ENCODE data around the gene MED29. TPM values are rescaled to one million over a fixed set of nuclear protein-coding genes. Genes with fewer than 3 reads are reported as not detected.
A peak's percentile ranks its signal among the peaks of the same experiment; 100 is the strongest.

MED29 gene
- total and polyA plus RNA-seq, 2 experiments from 2014 or later = 43.8 to 59.6 TPM

DNA sequence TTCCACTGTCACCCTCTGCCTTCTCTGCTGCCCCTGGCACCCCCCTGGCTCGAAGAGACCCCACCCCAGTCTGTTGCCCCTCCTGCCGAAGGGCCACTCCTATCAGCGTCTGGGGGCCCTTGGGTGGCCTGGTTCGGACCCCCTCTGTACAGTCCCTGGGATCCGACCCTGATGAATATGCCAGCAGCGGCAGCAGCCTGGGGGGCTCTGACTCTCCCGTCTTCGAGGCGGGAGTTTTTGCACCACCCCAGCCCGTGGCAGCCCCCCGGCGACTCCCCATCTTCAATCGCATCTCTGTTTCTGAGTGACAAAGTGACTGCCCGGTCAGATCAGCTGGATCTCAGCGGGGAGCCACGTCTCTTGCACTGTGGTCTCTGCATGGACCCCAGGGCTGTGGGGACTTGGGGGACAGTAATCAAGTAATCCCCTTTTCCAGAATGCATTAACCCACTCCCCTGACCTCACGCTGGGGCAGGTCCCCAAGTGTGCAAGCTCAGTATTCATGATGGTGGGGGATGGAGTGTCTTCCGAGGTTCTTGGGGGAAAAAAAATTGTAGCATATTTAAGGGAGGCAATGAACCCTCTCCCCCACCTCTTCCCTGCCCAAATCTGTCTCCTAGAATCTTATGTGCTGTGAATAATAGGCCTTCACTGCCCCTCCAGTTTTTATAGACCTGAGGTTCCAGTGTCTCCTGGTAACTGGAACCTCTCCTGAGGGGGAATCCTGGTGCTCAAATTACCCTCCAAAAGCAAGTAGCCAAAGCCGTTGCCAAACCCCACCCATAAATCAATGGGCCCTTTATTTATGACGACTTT lies 17.4 kb downstream of the MED29 start:
- peak in 1 of 2 donors; percentile 67 for DNase-seq (ENCODE audit: low read depth in 1 of 2, low spot score in 1 of 2)
- peak overlapping the region; percentile 71 for H3K4me3 ChIP-seq
- H3K9me3 ChIP-seq (ENCODE audit: low read depth) = no peaks in the 10 kb centered on the region
- H3K27ac ChIP-seq = no peak overlapping the region
- H3K27me3 ChIP-seq = no peaks in the 10 kb centered on the region
- peaks cover 15% of the 10 kb centered on the region for H3K4me1 ChIP-seq (ENCODE audit: low read depth)
- H3K36me3 ChIP-seq = no peaks in the 10 kb centered on the region
- TF ChIP-seq, protein P1, sequence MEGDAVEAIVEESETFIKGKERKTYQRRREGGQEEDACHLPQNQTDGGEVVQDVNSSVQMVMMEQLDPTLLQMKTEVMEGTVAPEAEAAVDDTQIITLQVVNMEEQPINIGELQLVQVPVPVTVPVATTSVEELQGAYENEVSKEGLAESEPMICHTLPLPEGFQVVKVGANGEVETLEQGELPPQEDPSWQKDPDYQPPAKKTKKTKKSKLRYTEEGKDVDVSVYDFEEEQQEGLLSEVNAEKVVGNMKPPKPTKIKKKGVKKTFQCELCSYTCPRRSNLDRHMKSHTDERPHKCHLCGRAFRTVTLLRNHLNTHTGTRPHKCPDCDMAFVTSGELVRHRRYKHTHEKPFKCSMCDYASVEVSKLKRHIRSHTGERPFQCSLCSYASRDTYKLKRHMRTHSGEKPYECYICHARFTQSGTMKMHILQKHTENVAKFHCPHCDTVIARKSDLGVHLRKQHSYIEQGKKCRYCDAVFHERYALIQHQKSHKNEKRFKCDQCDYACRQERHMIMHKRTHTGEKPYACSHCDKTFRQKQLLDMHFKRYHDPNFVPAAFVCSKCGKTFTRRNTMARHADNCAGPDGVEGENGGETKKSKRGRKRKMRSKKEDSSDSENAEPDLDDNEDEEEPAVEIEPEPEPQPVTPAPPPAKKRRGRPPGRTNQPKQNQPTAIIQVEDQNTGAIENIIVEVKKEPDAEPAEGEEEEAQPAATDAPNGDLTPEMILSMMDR (IDR thresholded peaks at IDR 0.05; ENCODE audit: low read depth, low read length) = no peak

DNA sequence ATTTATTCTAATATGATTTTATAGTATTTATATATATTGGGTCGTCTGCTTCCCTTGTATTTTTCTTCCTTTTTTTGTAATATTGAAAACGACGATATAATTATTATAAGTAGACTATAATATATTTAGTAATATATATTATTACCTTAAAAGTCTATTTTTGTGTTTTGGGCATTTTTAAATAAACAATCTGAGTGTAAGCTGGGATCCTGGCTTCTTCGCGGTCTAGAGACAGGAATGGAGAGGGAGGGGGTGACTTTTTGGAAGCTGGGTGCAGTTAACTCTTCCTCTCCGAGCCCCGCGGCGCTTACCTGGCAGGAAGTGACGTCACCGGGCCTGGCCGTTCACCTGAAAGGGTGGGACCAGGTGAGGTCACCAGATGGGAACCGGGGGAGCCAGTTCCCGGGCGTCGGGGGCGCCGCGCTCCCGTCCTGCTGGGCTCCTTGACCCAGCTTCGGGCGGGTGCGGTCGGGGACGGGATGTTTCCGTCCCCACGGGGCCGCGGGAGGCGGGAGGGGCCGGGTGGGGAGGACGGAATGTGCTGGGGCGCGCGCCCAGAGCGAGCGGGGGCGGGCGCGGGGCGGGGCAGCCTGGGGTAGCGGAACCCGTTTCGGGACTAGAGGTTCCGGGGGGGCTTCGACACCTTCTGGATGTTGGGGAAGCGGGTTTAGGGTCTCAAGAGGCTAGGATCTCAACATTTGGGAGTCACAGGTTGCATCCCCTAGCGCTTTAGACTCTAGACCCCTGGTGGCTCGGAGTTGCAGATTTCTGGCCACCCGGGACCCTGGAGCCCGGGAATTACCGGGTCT lies 18.2 kb downstream of the MED29 start:
- TF ChIP-seq, protein P1 (IDR thresholded peaks at IDR 0.05; ENCODE audit: low read depth, low read length) = peak; percentile 9
- Histone ChIP-seq H3K4me1 (ENCODE audit: low read depth) (peaks cover 14% of the 10 kb centered on the region), H3K4me3 (peak overlapping the region; percentile 71), H3K9me3 (ENCODE audit: low read depth) (no peaks in the 10 kb centered on the region), H3K27ac (peak overlapping the region; percentile 94), H3K27me3 (no peaks in the 10 kb centered on the region), H3K36me3 (no peaks in the 10 kb centered on the region)
- peak; percentile 58 to 88 for DNase-seq (ENCODE audit: low read depth in 1 of 2, low spot score in 1 of 2)

DNA sequence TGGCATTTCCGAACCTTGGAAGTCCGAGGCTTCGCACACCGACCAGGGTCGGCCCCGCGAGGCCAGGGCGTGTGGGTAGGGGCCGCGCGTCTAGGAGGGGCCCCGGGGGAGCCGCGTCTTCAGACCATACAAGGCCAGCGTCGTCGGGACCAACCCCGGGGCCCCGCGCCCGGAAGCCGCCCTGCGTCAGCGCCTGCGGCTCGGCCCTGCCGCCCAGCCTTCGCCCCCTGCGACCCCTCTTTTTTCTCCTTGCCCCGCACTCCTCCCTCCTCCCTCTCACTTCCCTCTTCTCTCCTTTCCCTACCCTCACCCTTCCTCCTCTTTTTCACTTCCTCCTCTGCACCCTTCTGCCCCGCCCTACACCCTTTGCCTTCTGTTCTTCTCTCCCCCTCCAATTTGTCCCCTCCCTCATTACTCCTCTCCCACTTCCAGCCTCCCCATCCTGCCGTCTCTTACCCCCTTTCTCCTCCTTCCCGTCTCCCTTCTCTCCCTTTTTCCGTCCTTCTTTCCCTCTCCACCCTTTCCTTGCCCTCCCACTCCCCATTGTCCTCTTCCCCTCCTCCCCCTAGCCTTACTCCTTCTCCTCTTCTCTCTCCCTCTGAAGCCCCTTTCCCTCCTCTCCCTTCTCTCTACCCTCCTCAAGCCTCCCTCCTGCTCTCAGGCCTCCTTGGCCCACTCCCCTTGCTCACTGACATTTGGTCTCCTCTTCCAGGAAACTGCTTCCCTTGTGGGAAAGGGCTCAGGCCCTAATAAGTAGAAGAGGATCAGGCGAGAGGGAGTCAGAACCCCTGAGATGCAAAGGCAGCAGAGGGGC lies 19.0 kb downstream of the MED29 start:
- H3K27ac ChIP-seq = peak overlapping the region; percentile 94
- H3K4me3 ChIP-seq = peak overlapping the region; percentile 71
- H3K36me3 ChIP-seq = no peaks in the 10 kb centered on the region
- no peaks in the 10 kb centered on the region for H3K27me3 ChIP-seq
- peak; percentile 91 to 93 for DNase-seq (ENCODE audit: low read depth in 1 of 2, low spot score in 1 of 2)
- H3K4me1 ChIP-seq (ENCODE audit: low read depth) = peaks cover 17% of the 10 kb centered on the region
- TF ChIP-seq, protein P1 (IDR thresholded peaks at IDR 0.05; ENCODE audit: low read depth, low read length) = no peak
- no peaks in the 10 kb centered on the region for H3K9me3 ChIP-seq (ENCODE audit: low read depth)

DNA sequence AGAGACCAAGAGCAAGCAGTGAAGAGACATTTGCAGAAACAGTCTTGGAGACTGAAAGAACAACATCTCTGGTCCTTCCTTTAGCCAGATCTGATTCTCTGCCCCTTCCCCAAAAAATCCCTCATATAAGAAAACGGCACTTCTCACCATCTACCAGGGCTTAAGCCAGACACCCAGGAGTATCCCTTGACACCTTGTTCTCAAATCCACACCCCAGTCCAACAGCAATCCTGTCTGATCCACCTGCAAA lies 19.6 kb downstream of the MED29 start:
- peaks cover 18% of the 10 kb centered on the region for H3K4me1 ChIP-seq (ENCODE audit: low read depth)
- H3K4me3 ChIP-seq = no peak overlapping the region
- H3K27me3 ChIP-seq = no peaks in the 10 kb centered on the region
- DNase-seq (ENCODE audit: low read depth in 1 of 2, low spot score in 1 of 2) = no peak
- no peaks in the 10 kb centered on the region for H3K9me3 ChIP-seq (ENCODE audit: low read depth)
- TF ChIP-seq, protein P1 (IDR thresholded peaks at IDR 0.05; ENCODE audit: low read depth, low read length) = no peak
- H3K27ac ChIP-seq = peak overlapping the region; percentile 94
- no peaks in the 10 kb centered on the region for H3K36me3 ChIP-seq

DNA sequence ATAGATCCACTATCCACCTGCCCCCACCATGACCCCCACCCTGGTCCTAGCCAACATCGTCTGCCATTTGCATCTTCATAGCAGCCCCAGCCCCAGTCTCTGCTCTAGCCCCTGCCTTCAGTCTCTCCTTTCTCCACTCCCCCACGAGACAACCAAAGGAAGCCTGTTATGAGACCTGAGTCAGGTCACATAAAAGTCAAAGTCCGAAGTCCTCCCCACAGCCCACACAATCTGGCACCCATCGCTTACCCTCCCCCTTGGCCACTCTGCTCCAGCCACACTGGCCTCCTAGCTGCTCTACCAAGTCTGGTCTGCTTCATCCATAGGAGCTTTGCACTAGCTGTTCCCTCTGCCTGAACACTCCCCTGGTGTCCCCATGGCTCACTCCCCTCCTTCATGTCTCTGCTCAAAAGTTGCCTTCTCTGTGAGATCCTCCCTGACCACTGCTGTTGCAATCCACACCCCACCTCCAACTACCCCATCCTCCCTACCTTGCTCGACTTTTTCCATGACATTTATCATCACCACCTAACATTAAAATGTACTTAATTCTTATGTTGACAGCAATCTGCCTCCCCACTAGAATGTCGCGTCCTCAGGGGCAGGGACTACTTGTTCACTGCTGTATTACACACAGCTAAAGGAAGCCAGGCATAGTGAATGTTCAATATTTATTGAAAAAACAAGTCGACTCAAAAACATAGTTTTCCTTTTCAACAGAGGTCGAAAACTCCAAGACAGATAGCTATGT lies 20.1 kb downstream of the MED29 start:
- Histone ChIP-seq H3K27me3 (no peaks in the 10 kb centered on the region), H3K9me3 (ENCODE audit: low read depth) (no peaks in the 10 kb centered on the region), H3K4me3 (peak overlapping the region; percentile 34), H3K27ac (peak overlapping the region; percentile 94), H3K4me1 (ENCODE audit: low read depth) (peaks cover 18% of the 10 kb centered on the region), H3K36me3 (no peaks in the 10 kb centered on the region)
- TF ChIP-seq, protein P1 (IDR thresholded peaks at IDR 0.05; ENCODE audit: low read depth, low read length) = no peak
- peak in 1 of 2 donors; percentile 69 for DNase-seq (ENCODE audit: low read depth in 1 of 2, low spot score in 1 of 2)
